ENCODE data around the gene KRTAP5-9. TPM values are rescaled to one million over a fixed set of nuclear protein-coding genes. Genes with fewer than 3 reads are reported as not detected.
"Not testable (repeated sequence)": the region's sequence is repeated elsewhere in the genome, so short reads cannot be mapped to it uniquely, and the experiment has no call there.

The KRTAP5-9 gene
- total RNA-seq, 3 donors from 2014 or later, result 0.60 to 1.4 TPM; not detected in 1

DNA sequence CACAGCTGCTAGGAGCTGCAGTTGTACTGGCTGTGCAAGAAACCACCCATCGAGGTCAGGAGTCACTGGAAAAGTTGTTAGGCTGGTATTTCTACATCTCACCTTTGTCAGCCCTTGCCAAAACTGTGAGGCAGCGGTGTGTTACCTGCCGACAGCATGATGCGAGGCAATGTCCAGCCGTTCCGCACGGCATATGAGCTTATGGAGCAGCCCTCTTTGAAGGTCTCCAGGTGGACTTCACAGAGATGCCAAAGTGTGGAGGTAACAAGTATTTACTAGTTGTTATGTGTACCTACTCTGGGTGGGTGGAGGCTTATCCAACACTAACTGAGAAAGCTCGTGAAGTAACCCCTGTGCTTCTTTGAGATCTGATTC is 41.3 kb downstream of the KRTAP5-9 start:
- intact Hi-C loops (cut with DNase I, micrococcal nuclease); H3K4me1 ChIP-seq (ENCODE audit: low read depth); H3K36me3 ChIP-seq (ENCODE audit: low read depth); H3K4me3 ChIP-seq; ATAC-seq; DNase-seq; H3K9me3 ChIP-seq: not testable (repeated sequence)

Other genes starting within 250 kb of the KRTAP5-9 start
- 10 to 100 TPM; 26.5 to 68.6 (median 62.3) TPM for gene DHCR7, start 100.0 kb upstream of the KRTAP5-9 start, total RNA-seq
- 100 to 1,000 TPM; 112 to 210 (median 141) TPM for gene NADSYN1, start 95.2 kb upstream of the KRTAP5-9 start, total RNA-seq
- under 1 TPM in 2 of 3 donors, not detected in 1; 0.27 to 0.75 TPM for gene KRTAP5-7, start 21.2 kb upstream of the KRTAP5-9 start, total RNA-seq
- gene KRTAP5-8, start 10.4 kb upstream of the KRTAP5-9 start, total RNA-seq, result 1 to 10 TPM in 1 of 3 donors, under 1 TPM in 1, not detected in 1; 0.35 to 1.1 TPM
- gene KRTAP5-10, start 17.1 kb downstream of the KRTAP5-9 start, total RNA-seq, result under 1 TPM in 2 of 3 donors, not detected in 1; 0.34 to 0.75 TPM
- gene KRTAP5-11, start 34.5 kb downstream of the KRTAP5-9 start, total RNA-seq, result not detected